HG02571 (cell line): ENCODE measurements around the gene TXLNB.
A peak's percentile ranks its signal among the peaks of the same experiment; 100 is the strongest.
"Not testable (repeated sequence)": the region's sequence is repeated elsewhere in the genome, so short reads cannot be mapped to it uniquely, and the experiment has no call there.

Experiments
- ATAC-seq: cut with Tn5 transposase; IDR thresholded peaks from one replicate; pipeline ENCODE4 v1.9.1; 2021; ENCODE audit warnings: mild to moderate bottlenecking, moderate library complexity; ENCODE audit not compliant: unreplicated experiment

Gene TXLNB

GRCh38 chr6:139313229-139313628 is 21.4 kb upstream of the TXLNB start:
- no peak for ATAC-seq

GRCh38 chr6:139311831-139312230 is 20.0 kb upstream of the TXLNB start:
- no peak for ATAC-seq

GRCh38 chr6:139308936-139309603 is 17.3 kb upstream of the TXLNB start:
- ATAC-seq = no peak

GRCh38 chr6:139308286-139308916 is 16.6 kb upstream of the TXLNB start:
- peak; percentile 67 for ATAC-seq

GRCh38 chr6:139306291-139306981 is 14.6 kb upstream of the TXLNB start:
- ATAC-seq = no peak

- no peak for ATAC-seq
These were observed 11.4 kb upstream of the TXLNB start for GRCh38 chr6:139303185-139303584.

GRCh38 chr6:139297921-139298320 is 6.1 kb upstream of the TXLNB start:
- no peak for ATAC-seq

- ATAC-seq = no peak
These were observed 5.1 kb upstream of the TXLNB start for GRCh38 chr6:139296927-139297326.

- no peak for ATAC-seq
These were observed 4.1 kb upstream of the TXLNB start for GRCh38 chr6:139295901-139296300.

- ATAC-seq = no peak
These were observed 2.3 kb upstream of the TXLNB start for GRCh38 chr6:139294090-139294489.

GRCh38 chr6:139293230-139293629 is 1.4 kb upstream of the TXLNB start:
- ATAC-seq = not testable (repeated sequence)

GRCh38 chr6:139290787-139291311 is 949 bp downstream of the TXLNB start:
- peak; percentile 72 for ATAC-seq

GRCh38 chr6:139289233-139289632 is 2.6 kb downstream of the TXLNB start:
- no peak for ATAC-seq

GRCh38 chr6:139288496-139289040 is 3.2 kb downstream of the TXLNB start:
- ATAC-seq = no peak

- ATAC-seq = no peak
These were observed 3.9 kb downstream of the TXLNB start for GRCh38 chr6:139287868-139288267.

- ATAC-seq = not testable (repeated sequence)
These were observed 5.4 kb downstream of the TXLNB start for GRCh38 chr6:139286438-139286837.

- no peak for ATAC-seq
These were observed 6.2 kb downstream of the TXLNB start for GRCh38 chr6:139285590-139285989.

GRCh38 chr6:139284789-139285188 is 7.0 kb downstream of the TXLNB start:
- ATAC-seq = no peak

- ATAC-seq = no peak
These were observed 9.1 kb downstream of the TXLNB start for GRCh38 chr6:139282684-139283083.

- no peak for ATAC-seq
These were observed 13.6 kb downstream of the TXLNB start for GRCh38 chr6:139278190-139278589.

GRCh38 chr6:139277587-139277986 is 14.2 kb downstream of the TXLNB start:
- ATAC-seq = no peak

- ATAC-seq = no peak
These were observed 14.6 kb downstream of the TXLNB start for GRCh38 chr6:139277161-139277560.
